GM19239 (cell line): ENCODE results near the gene ANGPTL8.

Experiments
- DNase-seq: peaks from one replicate; pipeline ENCODE4 v3.0.0; 2011; ENCODE audit warnings: low spot score; ENCODE audit not compliant: insufficient read length
- FAIRE-seq: peaks from 2 replicates; lab custom pipeline; 2011; peaks lifted over from hg19 to GRCh38; lab: Jason Lieb, UNC

Gene ANGPTL8

DNA sequence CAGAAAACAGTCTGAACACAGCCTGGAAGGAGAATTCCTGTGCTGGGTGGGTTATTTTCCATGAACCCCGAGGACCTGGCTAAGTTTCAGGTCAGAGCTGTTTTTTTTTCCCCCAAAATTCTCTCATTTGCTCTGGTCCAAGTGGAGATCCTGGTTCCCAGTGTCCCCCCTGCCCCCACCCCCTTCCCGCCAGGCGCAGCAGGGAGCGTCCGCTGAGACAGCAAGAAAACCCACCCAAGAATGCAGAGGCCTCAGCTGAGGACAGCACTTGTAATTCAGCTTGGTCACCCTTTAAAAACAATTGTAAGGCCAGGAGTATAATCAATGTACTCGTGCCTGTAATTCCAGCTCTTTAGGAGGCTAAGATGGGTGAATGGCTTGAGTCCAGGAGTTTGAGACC lies 45.1 kb downstream of the ANGPTL8 start:
- FAIRE-seq (no peak), DNase-seq (no peak)

GRCh38 chr19:11286312-11286974 lies 47.0 kb downstream of the ANGPTL8 start:
- no peak for FAIRE-seq

DNA sequence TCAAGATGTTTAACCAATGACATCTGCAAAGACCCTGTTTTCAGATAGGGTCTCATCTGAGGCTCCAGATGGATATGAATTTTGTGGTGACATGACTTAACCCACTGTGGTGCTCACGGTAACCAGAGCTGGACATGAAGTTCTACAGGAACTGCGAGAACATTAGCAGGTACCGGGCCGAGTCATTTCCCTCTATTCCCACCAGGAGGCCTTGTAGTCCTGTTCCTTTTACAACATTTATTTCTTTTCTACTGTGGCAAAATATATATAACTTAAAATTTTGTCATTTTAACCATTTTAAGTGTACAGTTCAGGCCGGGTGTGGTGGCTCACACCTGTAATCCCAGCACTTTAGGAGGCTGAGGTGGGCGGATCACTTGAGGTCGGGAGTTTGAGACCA lies 48.9 kb downstream of the ANGPTL8 start:
- DNase-seq, result no peak
- no peak for FAIRE-seq

More at GRCh38 chr19:11286312-11286974, 47.0 kb downstream of the ANGPTL8 start:
- no peak for DNase-seq

DNA sequence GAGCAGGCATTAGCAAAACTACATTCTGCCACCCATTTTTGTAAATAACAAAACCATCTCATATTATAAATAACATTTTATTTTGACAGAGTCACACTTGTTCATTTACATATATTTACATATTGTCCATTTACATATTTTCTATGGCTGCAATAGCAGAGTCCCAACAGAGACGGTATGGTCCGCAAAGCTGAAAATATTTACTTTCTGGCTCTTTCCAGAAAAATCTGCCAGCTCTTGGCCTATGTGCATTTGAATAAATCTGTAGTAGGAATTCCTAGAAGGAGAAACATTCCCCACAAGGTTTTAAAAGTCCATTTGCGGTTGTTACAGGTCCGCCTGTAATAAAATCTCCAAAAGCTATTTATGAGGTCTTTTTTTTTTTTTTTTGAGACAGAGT lies 50.8 kb downstream of the ANGPTL8 start:
- no peak for FAIRE-seq

DNA sequence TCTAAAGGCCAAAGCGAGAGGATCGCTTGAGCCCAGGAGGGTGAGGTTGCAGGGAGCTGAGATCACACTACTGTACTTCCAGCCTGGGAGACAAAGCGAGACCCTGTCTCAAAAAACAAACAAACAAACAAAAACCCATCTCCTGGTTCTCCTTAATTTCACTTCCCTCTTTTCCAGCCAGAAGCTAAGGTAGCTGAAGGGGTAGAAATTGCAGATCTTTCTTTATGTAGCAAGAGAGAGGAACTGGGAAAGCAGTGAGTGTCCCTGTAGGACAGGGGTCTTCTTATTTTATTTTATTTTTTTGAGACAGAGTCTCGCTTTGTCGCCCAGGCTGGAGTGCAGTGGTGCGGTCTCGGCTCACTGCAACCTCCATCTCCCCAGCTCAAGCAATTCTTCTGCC lies 52.0 kb downstream of the ANGPTL8 start:
- DNase-seq (no peak), FAIRE-seq (no peak)

More for the DNA sequence above, 50.8 kb downstream of the ANGPTL8 start:
- no peak for DNase-seq
